Stimulated activated CD4-positive, alpha-beta T cell treated with anti-CD3 and anti-CD28 coated beads, Interleukin-4, amount 100 ng/mL, for 1 hour (primary cell): ENCODE measurements around the gene ACTRT2.

ENCODE experiments used
- DNase-seq: peaks from one replicate; pipeline ENCODE4 v3.0.0-alpha.2; 2020

The ACTRT2 gene

DNA sequence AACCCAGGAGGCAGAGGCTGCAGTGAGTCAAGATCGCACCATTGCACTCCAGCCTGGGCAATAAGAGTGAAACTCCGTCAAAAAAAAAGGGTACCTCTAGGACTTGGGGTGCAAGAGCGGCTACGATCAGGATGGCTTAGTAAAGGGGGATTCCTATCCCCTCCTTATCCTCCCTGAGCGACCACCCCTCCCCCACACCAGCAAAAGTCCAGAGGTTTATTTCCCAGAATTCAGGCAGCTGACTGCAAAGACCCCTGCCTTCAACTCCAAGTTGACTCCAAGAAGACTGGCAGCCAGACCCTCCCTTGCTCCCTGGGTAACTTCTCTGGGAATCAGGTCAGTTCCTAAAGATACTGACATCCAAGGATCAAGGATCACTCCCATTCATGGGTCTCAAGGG is 35.4 kb downstream of the ACTRT2 start:
- DNase-seq: no peak

GRCh38 chr1:3058263-3059030 is 37.2 kb downstream of the ACTRT2 start:
- DNase-seq: no peak

GRCh38 chr1:3060127-3060526 is 38.9 kb downstream of the ACTRT2 start:
- DNase-seq: no peak

DNA sequence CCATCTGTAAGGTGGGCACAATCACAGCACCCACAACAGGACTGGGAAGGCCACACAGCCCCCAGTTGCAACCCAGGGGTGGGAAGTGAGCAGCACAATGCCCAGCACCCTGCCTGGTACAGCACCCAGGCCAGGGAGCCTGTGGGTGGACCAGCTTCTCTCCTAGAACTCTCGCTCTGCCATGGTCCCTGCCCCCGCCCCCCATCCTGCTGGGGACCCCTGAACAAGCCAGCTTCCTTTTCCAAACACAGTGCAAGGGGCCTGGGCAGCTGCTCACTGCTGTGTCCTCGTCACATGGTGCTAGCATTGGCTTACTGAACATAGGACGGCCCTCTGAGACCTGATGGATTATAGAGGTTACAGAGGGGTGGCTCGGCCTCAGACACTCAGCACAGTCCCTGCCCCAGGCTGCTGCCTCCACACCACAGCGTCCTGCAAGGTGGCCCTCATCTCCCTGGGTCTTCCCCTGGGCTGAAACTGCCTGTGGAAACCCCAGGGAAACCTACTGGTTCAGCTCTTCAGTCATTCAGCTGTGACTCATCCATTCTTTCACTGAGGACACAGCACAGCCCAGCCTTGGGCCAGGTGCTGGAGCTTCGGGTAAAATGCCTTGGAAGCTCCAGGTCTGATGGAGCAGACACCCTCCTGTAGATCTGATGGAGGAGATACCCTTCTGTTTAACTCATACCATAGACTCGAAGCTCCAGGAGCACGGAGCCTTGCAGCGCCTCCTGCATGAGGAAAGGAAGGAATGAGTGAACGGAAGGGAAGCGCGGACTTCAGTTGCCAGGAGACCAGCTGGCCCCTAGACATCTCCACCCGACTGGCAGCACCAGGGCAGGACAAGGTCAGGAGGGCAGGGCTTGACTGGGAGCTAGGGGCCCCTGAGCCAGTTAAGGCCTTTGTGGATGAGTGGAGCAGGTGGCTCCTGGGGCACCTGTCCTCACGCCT is 39.6 kb downstream of the ACTRT2 start:
- no peak for DNase-seq

DNA sequence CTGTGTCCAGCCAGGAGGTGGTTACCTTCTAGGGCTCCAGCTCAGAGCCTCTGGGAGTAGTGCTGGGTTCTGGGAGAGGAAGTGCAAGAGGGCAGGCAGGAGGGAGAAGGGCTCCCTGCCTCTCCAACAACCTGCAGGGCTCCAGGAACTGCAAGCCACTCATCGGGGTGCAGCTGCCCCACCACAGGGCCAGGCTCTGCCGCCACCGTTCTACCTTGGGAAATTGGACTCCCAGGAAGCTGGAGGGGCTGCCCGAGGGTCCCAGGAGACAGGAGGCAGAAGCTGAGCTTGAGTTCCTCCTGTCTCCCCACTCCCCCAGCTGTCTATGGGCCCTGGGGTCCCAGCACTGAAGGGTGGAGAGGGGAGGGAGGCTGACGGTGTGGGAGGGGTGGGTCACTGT is 40.3 kb downstream of the ACTRT2 start:
- DNase-seq: no peak

DNA sequence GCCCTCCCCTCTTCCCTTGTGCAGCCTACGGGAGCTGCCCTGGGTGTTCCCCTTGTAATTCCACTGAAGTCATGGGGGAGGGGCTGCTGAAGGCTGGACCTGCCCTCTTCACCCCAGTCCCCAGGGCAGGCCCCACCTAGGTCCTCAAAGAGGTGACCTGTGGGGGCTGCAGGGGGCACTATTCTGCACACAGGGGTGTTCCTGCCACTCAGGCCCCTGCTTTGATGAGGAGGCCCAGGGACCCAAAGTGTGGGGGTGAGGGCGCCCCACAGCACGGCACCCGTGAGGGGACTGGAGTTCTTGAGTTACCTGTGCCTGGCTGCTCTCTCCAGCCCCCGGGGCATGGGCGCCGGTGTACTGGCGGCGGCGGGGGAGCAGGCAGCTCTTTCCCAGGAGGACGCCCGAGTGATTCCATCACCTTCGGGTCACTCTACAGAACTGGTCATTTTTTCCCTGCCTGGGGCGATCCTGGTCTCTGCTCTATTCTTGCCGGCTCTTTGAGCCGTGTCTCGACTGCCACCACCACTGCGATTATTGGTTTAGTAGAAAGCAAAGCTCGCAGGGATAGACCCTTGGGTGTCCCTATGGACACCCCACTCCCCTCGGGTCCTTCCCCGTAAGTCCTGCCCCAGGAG is 40.8 kb downstream of the ACTRT2 start:
- no peak for DNase-seq

- no peak for DNase-seq
Measured at GRCh38 chr1:3062616-3063378, 41.5 kb downstream of the ACTRT2 start.

DNA sequence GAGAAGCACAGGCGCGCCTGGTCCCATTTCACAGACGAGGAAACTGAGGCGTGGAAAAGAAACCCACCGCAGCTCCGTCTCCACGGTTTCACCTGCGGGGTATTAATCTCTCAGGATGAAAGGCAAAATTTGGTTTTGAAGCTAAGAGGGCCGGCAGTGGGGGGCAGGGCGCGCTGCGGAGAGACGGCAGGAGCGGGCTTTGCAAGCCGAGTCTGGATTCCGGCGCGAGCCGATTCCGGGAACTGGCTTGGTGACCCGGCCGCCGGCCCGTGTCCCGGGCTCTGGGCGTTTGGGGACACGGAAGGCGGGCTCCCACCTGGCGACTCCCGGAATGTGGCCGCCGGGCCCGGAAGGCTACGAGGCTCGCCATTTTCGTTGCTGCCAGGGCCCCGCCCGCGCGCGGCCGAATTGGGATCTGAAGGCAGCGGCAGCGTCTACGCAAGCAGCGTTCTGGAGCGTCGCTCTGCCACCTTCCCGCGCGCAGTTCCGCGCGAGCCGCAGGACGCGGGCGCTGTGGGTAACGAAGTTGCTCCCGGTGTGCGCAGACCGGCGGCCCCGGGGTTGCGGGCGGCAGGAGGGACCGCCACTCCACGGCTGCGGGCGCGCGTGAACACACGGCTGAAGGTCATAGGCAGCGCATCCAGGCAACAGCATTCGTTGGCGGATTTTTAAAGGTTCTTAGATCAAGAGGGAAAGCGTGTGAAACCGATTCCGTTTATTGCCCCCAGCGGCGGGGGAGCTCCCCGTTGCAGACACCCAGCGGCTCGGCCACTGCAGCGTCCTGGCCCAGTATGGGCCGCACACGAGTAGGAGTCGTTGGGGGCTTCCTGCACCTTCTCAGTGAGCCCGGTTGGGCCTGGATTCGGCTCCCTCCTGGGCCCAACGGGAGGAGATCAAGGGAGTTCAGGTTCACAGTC is 42.4 kb downstream of the ACTRT2 start:
- DNase-seq: no peak

DNA sequence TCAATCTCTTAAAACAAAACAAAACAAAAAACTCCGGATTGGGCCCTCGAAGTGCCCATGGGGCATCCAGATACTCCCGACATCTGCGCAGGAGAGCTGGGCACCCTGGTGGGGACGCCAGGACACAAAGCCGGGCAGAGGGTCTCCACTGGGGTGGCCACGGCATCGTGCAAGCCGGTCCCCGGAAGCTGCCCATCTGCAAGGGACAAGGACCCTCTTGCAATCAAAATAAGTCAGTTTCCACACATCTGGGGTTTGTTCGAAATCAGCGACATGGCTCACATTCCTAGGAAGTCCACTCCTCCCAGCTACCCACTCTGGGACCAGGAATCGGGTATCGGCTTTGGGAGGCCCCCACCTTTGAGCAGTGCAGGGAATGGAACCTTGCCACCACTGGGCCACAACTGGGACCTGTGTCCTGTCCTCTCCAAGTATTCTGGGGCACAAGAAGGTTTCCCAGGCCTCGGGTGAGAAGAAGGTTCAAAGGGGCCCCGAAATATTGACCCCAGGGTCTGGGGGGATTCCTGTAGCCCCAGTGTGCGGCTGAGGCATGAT is 43.1 kb downstream of the ACTRT2 start:
- no peak for DNase-seq

- no peak for DNase-seq
Measured at GRCh38 chr1:3064901-3065300, 43.6 kb downstream of the ACTRT2 start.

- no peak for DNase-seq
Measured at GRCh38 chr1:3065396-3065795, 44.1 kb downstream of the ACTRT2 start.

GRCh38 chr1:3065797-3066196 is 44.5 kb downstream of the ACTRT2 start:
- DNase-seq: no peak

DNA sequence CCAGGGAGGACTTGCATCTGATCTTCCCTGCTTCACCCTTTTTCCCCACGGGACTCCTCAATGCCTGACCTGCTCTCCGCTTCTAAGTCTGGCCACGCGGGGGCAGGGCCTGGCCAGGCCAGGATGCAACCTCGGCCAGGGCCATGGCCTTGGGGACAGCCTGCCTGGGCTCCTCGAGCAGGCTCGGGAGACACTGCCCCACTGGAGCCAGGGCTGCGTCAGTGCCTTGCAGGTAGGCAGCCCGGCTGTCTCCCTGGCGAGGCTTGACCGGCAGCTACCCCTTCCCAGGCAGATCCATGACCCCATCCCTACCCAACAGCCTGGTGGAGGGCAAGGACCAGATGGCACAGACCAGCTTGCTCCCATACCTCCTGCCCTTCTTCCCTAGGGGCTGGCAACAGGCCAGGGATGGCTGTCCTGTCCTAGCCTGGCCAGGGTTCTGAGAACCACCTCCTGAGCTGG is 45.0 kb downstream of the ACTRT2 start:
- no peak for DNase-seq

DNA sequence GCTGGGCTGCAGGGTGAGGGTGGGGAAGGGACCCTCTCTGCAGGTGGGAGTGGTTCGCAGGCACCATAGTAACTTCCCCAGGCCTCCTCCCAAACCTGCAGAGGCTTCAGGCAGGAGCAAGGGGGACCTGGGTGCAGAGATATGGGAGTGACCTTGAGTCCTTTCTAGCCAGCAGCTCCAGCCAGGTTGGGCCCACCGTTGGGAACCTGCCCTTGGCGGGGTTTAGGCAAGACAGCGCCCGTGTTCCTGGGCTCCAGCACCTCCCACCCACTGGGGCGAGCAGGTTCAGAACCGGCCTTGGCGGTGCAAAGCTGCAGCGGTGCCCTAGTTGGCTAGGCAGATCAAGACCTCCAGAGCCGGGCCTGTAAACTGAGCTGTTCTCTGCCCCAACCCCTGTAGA is 45.6 kb downstream of the ACTRT2 start:
- no peak for DNase-seq

GRCh38 chr1:3067301-3067670 is 46.0 kb downstream of the ACTRT2 start:
- no peak for DNase-seq

- DNase-seq: no peak
Measured at GRCh38 chr1:3067671-3068563, 46.6 kb downstream of the ACTRT2 start.

DNA sequence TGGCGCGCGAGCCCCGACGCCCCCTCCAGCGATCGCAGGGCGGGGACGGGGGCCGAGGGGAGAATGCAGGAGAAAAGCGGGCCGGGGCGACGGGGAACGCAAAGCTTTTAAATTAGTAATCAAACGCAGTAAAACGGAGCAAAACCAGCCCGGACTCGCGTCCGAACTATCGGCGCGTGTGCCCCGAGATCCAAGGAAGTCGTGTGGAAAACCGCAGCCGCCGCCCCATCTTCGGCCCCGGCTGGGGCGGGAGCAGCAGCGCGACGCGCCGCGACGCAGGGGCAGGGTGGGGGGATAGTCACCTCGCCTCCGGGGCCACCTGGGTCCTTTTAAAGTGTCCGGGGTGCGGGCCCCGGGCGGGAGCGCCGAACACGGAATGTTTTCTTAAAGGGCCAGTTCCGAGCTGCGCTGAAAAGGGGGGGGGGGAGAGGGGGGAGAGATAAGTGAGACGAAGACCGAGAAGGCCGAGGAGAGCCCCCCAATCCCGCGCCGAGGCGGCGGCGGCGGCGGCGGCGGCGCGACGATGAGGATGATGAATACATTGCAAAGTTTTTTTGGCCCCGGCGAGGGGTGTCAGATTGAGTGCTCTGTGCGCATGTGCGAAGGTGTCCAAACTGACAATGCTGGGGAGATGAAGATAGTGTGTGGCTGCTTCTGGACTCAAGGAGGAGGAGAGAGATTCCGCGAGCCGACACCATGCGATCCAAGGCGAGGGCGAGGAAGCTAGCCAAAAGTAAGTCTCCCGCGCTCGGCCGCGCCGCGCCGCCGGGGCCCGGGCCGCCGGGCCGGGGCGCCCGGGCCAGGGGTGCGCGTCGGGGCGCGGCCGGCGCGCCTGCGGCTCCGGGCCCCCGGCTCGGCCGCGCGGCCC is 47.5 kb downstream of the ACTRT2 start, which contains the start of gene PRDM16:
PRDM16 (plus strand) TSS at position 640 of the 868 bp plus-strand sequence; CDS start at position 697, 57 bp downstream.
- peak; percentile 29 for DNase-seq

- DNase-seq: no peak
Measured at GRCh38 chr1:3069491-3070308, 48.4 kb downstream of the ACTRT2 start.
